ENCODE results near the gene PXN. TPM values are rescaled to one million over a fixed set of nuclear protein-coding genes. Genes with fewer than 3 reads are reported as not detected.

Gene PXN
- total and polyA plus RNA-seq, 10 of the 15 experiments (the other 5 are each of a cell fraction or from before 2014, with no cell fraction given): 1.0 to 32.0 (median 11.5) TPM

DNA sequence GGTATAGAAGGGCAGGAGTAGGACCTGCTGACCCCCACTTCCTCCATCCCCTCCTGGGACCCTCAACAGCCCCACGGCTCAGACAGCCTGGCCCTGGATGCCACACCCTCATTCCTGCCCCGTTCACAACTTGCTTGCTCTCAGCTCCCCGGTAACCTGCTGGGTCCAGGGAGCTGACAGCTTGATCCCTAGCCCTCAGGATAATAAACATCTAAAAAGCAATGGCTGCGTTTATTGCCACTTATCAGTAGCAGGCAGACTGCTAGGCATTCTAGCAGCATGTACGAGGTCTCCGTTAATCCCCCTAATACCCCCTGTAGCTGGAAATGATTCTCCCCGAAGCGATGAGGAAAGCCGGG is 40.4 kb downstream of the PXN start:
- FAIRE-seq (no peak), ATAC-seq (no peak), DNase-seq (ENCODE audit: low read depth, low spot score) (no peak)
- H3K4me2 ChIP-seq (ENCODE audit: control insufficient read depth, insufficient read depth): peak overlapping the region; percentile 69
- ChIA-PET CTCF (interaction anchor here (0.8 to 9.3 kb wide), 4 partner anchors 22 to 123 kb away, joined by 3 to 287 read pairs (median 4); partner anchors contain the start of genes PXN and RPLP0), RAD21 (ENCODE audit: unreplicated experiment) (no interaction called here), SMC1A (ENCODE audit: uncharacterized antibody, unreplicated experiment) (interaction anchor here (0.6 to 8.5 kb wide), 4 partner anchors 13 to 72 kb away, joined by 3 to 152 read pairs (median 16); partner anchors contain the start of gene PXN), POLR2A (interaction anchor here (1.0 kb wide), 1 partner anchor 68 kb away, joined by 3 read pairs; the partner anchor contains the start of gene RNU4-1)
- no peak overlapping the region for H2AFZ ChIP-seq (ENCODE audit: control insufficient read depth, low read depth, low read length)
- TF ChIP-seq HDAC6 (IDR thresholded peaks at IDR 0.05; ENCODE audit: unreplicated experiment) (no peak), YY1 (IDR thresholded peaks at IDR 0.05; ENCODE audit: low read depth, low read length) (0 out of 2 replicates have a peak, but pooled peaks have one; percentile 4), SRF (IDR thresholded peaks at IDR 0.05; ENCODE audit: low read depth in 2 of 2, low read length in 2 of 2) (no peak)
- intact Hi-C loops (cut with micrococcal nuclease; ENCODE audit: unreplicated experiment) (no loop called here), in situ Hi-C loops (cut with MboI) (loop anchor here (10.0 kb wide), 1 partner anchor 50 kb away; no protein-coding TSS in a partner anchor)
- H3K9ac ChIP-seq (ENCODE audit: control insufficient read depth, insufficient read depth, low read length): peak overlapping the region; percentile 49; the same call in 1 of the 2 replicates
- H3K36me3 ChIP-seq (ENCODE audit: control insufficient read depth in 2 of 2, insufficient read depth in 2 of 2, low read length in 1 of 2): no peaks in the 10 kb centered on the region
- WGBS (ENCODE audit: insufficient coverage, insufficient replicate concordance, low lambda C conversion rate, missing lambda C conversion rate): 84% methylated on average over 9 of the region's 9 CpGs
- peaks cover 27% of the 10 kb centered on the region for H3K4me1 ChIP-seq (ENCODE audit: control insufficient read depth, insufficient read depth, low read length)
- no peaks in the 10 kb centered on the region for H3K27me3 ChIP-seq (replicated peaks in 1 of 2; ENCODE audit: control insufficient read depth in 2 of 2, insufficient read depth in 2 of 2, low read length in 1 of 2)
- no peaks in the 10 kb centered on the region for H3K79me2 ChIP-seq (ENCODE audit: control insufficient read depth, insufficient read depth, low read length)
- no peaks in the 10 kb centered on the region for H4K20me1 ChIP-seq (ENCODE audit: control insufficient read depth, insufficient read depth)
- BruUV-seq (replicated peaks): no TSS peak
- H3K4me3 ChIP-seq: peak overlapping the region; percentile 42; the same call in 1 of the 2 replicates
- peak overlapping the region; percentile 62 for H3K27ac ChIP-seq (ENCODE audit: control insufficient read depth, insufficient read depth)
- no peaks in the 10 kb centered on the region for H3K9me3 ChIP-seq (replicated peaks; ENCODE audit: control insufficient read depth, insufficient read depth, low read length)

DNA sequence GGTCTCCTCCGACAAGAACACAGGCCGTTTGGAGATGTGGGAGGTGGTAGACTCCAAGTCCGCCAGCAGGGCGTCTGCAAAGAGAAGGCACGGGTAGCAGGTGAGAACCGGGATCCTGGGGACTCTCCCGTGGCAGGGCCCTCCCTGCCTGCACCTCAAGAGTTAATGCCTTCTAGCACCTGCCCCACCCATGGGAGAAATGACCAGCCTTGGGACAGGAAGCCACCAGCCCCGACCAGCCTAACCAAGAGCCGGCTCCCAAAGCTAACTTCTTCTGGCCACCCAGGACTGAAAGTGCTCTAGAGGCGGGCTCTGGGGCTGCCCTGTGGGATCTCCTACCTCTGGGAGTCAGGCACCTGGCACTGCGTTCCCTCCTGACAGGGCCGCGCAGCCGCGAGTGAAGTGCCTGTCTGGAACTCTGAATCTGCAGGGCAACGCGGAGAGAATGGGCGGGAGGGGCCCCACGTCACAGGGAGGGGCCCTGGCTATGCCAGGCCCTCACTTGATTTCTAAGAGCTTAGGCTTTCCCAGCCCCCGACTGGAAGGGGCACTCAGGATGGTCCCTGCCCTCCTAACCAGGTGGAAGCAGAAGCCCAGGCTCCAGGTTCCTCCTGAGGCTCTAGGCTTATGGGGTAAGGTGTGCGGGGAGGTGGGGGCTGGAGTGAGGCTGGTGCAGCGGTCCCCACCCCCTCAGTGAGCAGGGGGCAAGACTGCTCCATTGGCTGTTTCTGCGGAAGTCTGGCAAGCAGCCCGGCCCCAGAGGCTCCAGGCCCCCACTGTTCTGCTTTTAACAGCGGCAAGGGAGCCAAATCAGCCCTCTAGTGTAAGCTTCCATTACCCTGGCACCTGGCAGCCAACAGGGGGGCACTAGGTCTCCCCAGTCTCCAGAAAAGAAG is 41.0 kb downstream of the PXN start:
- CTCF ChIA-PET: interaction anchor here (0.8 to 9.3 kb wide), 4 partner anchors 22 to 122 kb away, joined by 3 to 287 read pairs (median 4); partner anchors contain the start of genes PXN and RPLP0
- RAD21 ChIA-PET (ENCODE audit: unreplicated experiment): no interaction called here
- no TSS peak for BruUV-seq (replicated peaks)
- WGBS (ENCODE audit: insufficient coverage, insufficient replicate concordance, low lambda C conversion rate, missing lambda C conversion rate): 59% methylated on average over 25 of the region's 25 CpGs
- Histone ChIP-seq H3K4me1 (ENCODE audit: control insufficient read depth, insufficient read depth, low read length) (peaks cover 27% of the 10 kb centered on the region), H3K27ac (ENCODE audit: control insufficient read depth, insufficient read depth) (no peak overlapping the region), H2AFZ (ENCODE audit: control insufficient read depth, low read depth, low read length) (peak overlapping the region; percentile 45), H3K36me3 (ENCODE audit: control insufficient read depth in 2 of 2, insufficient read depth in 2 of 2, low read length in 1 of 2) (no peaks in the 10 kb centered on the region), H3K9ac (ENCODE audit: control insufficient read depth, insufficient read depth, low read length) (0 out of 2 replicates have a peak overlapping the region, but pooled peaks have one; percentile 29), H3K9me3 (replicated peaks; ENCODE audit: control insufficient read depth, insufficient read depth, low read length) (no peaks in the 10 kb centered on the region), H3K79me2 (ENCODE audit: control insufficient read depth, insufficient read depth, low read length) (no peaks in the 10 kb centered on the region), H4K20me1 (ENCODE audit: control insufficient read depth, insufficient read depth) (no peaks in the 10 kb centered on the region), H3K4me3 (peak overlapping the region; percentile 42; the same call in 1 of the 2 replicates), H3K27me3 (replicated peaks in 1 of 2; ENCODE audit: control insufficient read depth in 2 of 2, insufficient read depth in 2 of 2, low read length in 1 of 2) (no peaks in the 10 kb centered on the region), H3K4me2 (ENCODE audit: control insufficient read depth, insufficient read depth) (peak overlapping the region; percentile 69)
- SMC1A ChIA-PET (ENCODE audit: uncharacterized antibody, unreplicated experiment): interaction anchor here (0.6 to 8.5 kb wide), 4 partner anchors 14 to 73 kb away, joined by 3 to 152 read pairs (median 16); partner anchors contain the start of gene PXN
- in situ Hi-C loops (cut with MboI) (loop anchor here (10.0 kb wide), 1 partner anchor 50 kb away; no protein-coding TSS in a partner anchor), intact Hi-C loops (cut with micrococcal nuclease; ENCODE audit: unreplicated experiment) (no loop called here)
- ATAC-seq: no peak
- FAIRE-seq: no peak
- TF ChIP-seq MTA2 (IDR thresholded peaks at IDR 0.05; ENCODE audit: low read depth): no peak
- no peak for DNase-seq (ENCODE audit: low read depth, low spot score)
- POLR2A ChIA-PET: interaction anchor here (1.0 kb wide), 1 partner anchor 69 kb away, joined by 3 read pairs; the partner anchor contains the start of gene RNU4-1
